ENCODE measurements around the gene WASF3. TPM values are rescaled to one million over a fixed set of nuclear protein-coding genes. Genes with fewer than 3 reads are reported as not detected.

The WASF3 gene
- total and polyA plus RNA-seq, 4 donors: 0.82 to 4.9 (median 2.3) TPM

DNA sequence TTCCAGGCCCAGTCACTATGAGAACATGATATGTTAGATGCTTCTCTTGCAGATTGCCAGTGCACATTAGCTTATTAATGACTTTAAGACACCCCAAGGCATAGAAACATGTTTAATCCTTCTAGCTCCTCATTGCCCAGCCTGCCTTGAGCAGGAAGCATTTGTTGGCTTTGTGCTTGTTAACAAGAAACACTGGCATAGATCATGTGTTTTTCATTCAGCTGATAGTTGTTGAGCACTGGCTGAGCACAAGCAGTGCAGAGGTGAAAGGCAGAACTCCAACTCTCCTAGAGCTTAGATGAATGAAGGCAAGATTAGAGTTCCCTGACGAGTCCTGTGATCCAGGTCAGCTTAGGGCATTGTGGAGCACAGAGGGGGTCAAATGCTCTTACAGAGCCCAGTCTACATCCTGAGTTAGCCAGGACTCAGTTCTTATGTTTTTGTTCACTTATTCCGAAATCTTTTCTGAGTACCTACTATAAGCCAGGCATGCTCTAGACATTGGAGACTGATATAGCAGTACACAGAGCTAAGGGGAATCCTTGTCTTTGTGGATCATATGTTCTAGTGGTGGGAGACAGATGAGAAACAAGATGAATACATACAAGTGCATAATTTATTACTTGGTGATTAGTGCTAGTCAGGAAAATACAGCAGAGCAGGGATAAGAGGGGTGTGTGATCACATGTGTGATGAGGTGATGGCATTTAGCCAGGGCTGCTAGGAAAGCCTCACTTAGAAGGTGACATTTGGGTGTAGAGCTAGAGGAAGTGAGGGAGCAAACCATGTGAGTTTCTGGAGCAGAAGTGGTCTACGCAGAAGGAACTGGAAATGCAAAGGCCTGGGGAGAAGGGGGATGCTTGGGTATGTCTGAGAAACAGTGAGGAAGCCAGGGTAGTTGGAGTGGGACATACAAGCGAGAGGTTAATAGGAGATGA, 101.2 kb downstream of the WASF3 start (continued):
- TF ChIP-seq, protein P1, sequence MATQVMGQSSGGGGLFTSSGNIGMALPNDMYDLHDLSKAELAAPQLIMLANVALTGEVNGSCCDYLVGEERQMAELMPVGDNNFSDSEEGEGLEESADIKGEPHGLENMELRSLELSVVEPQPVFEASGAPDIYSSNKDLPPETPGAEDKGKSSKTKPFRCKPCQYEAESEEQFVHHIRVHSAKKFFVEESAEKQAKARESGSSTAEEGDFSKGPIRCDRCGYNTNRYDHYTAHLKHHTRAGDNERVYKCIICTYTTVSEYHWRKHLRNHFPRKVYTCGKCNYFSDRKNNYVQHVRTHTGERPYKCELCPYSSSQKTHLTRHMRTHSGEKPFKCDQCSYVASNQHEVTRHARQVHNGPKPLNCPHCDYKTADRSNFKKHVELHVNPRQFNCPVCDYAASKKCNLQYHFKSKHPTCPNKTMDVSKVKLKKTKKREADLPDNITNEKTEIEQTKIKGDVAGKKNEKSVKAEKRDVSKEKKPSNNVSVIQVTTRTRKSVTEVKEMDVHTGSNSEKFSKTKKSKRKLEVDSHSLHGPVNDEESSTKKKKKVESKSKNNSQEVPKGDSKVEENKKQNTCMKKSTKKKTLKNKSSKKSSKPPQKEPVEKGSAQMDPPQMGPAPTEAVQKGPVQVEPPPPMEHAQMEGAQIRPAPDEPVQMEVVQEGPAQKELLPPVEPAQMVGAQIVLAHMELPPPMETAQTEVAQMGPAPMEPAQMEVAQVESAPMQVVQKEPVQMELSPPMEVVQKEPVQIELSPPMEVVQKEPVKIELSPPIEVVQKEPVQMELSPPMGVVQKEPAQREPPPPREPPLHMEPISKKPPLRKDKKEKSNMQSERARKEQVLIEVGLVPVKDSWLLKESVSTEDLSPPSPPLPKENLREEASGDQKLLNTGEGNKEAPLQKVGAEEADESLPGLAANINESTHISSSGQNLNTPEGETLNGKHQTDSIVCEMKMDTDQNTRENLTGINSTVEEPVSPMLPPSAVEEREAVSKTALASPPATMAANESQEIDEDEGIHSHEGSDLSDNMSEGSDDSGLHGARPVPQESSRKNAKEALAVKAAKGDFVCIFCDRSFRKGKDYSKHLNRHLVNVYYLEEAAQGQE (IDR thresholded peaks at IDR 0.05): no peak

DNA sequence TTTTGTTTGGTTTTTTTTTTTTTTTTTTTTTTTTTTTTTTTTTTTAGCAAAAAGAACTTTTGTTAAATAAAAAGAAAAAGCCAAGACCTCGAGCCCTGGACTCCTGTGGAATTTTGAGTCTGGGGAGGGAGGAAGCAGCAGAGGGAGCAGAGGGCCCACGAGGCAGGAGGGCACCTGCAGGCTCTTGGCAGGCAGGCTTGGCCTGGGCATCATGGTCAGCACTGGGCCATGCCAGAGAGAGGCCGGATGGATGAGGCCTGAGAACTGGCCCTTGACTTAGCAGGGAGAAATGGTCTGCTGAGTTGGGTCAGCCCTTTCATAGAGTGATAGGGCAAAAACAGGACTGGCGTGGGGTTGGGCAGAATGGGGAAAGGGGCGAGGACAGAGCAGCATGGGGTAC, 102.7 kb downstream of the WASF3 start:
- no peak for DNase-seq (ENCODE audit: low spot score)
- H3K9me3 ChIP-seq (ENCODE audit: control insufficient read depth in 4 of 4, low read length in 3 of 4): no peaks in the 10 kb centered on the region
- WGBS: 79% methylated on average over 5 of the region's 5 CpGs
- no peak overlapping the region for H3K9ac ChIP-seq (ENCODE audit: low read depth in 1 of 2, low read length in 2 of 2)
- TF ChIP-seq, protein P2, sequence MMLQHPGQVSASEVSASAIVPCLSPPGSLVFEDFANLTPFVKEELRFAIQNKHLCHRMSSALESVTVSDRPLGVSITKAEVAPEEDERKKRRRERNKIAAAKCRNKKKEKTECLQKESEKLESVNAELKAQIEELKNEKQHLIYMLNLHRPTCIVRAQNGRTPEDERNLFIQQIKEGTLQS (IDR thresholded peaks at IDR 0.05): no peak
- no peak for TF ChIP-seq HNF4A (conservative IDR thresholded peaks at IDR 0.05)
- TF ChIP-seq, protein P3, sequence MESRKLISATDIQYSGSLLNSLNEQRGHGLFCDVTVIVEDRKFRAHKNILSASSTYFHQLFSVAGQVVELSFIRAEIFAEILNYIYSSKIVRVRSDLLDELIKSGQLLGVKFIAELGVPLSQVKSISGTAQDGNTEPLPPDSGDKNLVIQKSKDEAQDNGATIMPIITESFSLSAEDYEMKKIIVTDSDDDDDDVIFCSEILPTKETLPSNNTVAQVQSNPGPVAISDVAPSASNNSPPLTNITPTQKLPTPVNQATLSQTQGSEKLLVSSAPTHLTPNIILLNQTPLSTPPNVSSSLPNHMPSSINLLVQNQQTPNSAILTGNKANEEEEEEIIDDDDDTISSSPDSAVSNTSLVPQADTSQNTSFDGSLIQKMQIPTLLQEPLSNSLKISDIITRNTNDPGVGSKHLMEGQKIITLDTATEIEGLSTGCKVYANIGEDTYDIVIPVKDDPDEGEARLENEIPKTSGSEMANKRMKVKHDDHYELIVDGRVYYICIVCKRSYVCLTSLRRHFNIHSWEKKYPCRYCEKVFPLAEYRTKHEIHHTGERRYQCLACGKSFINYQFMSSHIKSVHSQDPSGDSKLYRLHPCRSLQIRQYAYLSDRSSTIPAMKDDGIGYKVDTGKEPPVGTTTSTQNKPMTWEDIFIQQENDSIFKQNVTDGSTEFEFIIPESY (IDR thresholded peaks at IDR 0.05): no peak
- no peak for TF ChIP-seq HNF4G (IDR thresholded peaks at IDR 0.05)
- TF ChIP-seq JUND (IDR thresholded peaks at IDR 0.05): no peak
- TF ChIP-seq RAD21 (IDR thresholded peaks at IDR 0.05): no peak
- TF ChIP-seq, protein P4, sequence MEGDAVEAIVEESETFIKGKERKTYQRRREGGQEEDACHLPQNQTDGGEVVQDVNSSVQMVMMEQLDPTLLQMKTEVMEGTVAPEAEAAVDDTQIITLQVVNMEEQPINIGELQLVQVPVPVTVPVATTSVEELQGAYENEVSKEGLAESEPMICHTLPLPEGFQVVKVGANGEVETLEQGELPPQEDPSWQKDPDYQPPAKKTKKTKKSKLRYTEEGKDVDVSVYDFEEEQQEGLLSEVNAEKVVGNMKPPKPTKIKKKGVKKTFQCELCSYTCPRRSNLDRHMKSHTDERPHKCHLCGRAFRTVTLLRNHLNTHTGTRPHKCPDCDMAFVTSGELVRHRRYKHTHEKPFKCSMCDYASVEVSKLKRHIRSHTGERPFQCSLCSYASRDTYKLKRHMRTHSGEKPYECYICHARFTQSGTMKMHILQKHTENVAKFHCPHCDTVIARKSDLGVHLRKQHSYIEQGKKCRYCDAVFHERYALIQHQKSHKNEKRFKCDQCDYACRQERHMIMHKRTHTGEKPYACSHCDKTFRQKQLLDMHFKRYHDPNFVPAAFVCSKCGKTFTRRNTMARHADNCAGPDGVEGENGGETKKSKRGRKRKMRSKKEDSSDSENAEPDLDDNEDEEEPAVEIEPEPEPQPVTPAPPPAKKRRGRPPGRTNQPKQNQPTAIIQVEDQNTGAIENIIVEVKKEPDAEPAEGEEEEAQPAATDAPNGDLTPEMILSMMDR (IDR thresholded peaks at IDR 0.05; ENCODE audit: low read depth, low read length, missing input control): no peak
- TF ChIP-seq FOXA2 (IDR thresholded peaks at IDR 0.05): no peak
- no peak for TF ChIP-seq SP1 (IDR thresholded peaks at IDR 0.05)
- TF ChIP-seq TAF1 (conservative IDR thresholded peaks at IDR 0.05): no peak
- TF ChIP-seq, protein P5, sequence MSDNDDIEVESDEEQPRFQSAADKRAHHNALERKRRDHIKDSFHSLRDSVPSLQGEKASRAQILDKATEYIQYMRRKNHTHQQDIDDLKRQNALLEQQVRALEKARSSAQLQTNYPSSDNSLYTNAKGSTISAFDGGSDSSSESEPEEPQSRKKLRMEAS (IDR thresholded peaks at IDR 0.05): no peak
- TF ChIP-seq GABPA (IDR thresholded peaks at IDR 0.05 in 1 of 2, conservative IDR thresholded peaks at IDR 0.05 in 1 of 2): no peak
- TF ChIP-seq FOXA1 (IDR thresholded peaks at IDR 0.05): no peak
- TF ChIP-seq YY1 (IDR thresholded peaks at IDR 0.05): no peak
- TF ChIP-seq, protein P1 (IDR thresholded peaks at IDR 0.05): no peak
- no peak for TF ChIP-seq RXRA (IDR thresholded peaks at IDR 0.05)
- TF ChIP-seq NR2F2 (IDR thresholded peaks at IDR 0.05): no peak
- H3K4me1 ChIP-seq (ENCODE audit: control insufficient read depth in 4 of 4, insufficient read depth in 4 of 4, low read length in 3 of 4): no peaks in the 10 kb centered on the region
- no peaks in the 10 kb centered on the region for H3K36me3 ChIP-seq (ENCODE audit: control insufficient read depth in 4 of 4, insufficient read depth in 3 of 4, low read depth in 1 of 4, low read length in 3 of 4)
- no peak overlapping the region for H3K27ac ChIP-seq (ENCODE audit: low read depth in 1 of 2, low read length in 2 of 2)
- no peaks in the 10 kb centered on the region for H3K27me3 ChIP-seq (ENCODE audit: control insufficient read depth in 4 of 4, insufficient read depth in 4 of 4, low read length in 3 of 4)
- no peak overlapping the region for H3K4me3 ChIP-seq (ENCODE audit: low read depth in 1 of 3, low read length in 3 of 3)
